Large intestine (tissue), 3 donors: Measurements from ENCODE around the gene ITGB8. TPM values are rescaled to one million over a fixed set of nuclear protein-coding genes. Genes with fewer than 3 reads are reported as not detected.

Experiments
- DNase-seq, 2 donors: peaks; one replicate each; pipeline versions ENCODE4 v3.0.0 to v3.0.0-alpha.2; 2013
- H3K27ac ChIP-seq: one replicate; pipeline ENCODE4 v1.5.1; 2013; ENCODE audit warnings: low read length
- H3K27me3 ChIP-seq: 2 replicates; pipeline ENCODE4 v1.6.1; 2013; ENCODE audit warnings: low read length; ENCODE audit not compliant: control insufficient read depth, insufficient read depth
- H3K36me3 ChIP-seq: 2 replicates; pipeline ENCODE4 v1.6.1; 2013; ENCODE audit warnings: low read length; ENCODE audit not compliant: control insufficient read depth, insufficient read depth
- H3K4me1 ChIP-seq: one replicate; pipeline ENCODE4 v1.6.1; 2013; ENCODE audit warnings: low read length; ENCODE audit not compliant: control insufficient read depth, insufficient read depth
- H3K4me3 ChIP-seq: one replicate; pipeline ENCODE4 v1.5.1; 2013; ENCODE audit warnings: low read length
- H3K9me3 ChIP-seq: one replicate; pipeline ENCODE4 v1.6.1; 2013; ENCODE audit warnings: mild to moderate bottlenecking, low read depth, low read length, moderate library complexity; ENCODE audit not compliant: control insufficient read depth
- WGBS: methylation state at CpG from one replicate; pipeline ENCODE4 v1.1.5; 2013; ENCODE audit warnings: low lambda C conversion rate; ENCODE audit not compliant: insufficient coverage; 5-methylcytosine and 5-hydroxymethylcytosine counted together
- polyA plus RNA-seq: library from polyadenylated mRNA; unstranded; fragments of 120-200 nt; gene quantifications from one replicate; pipeline ENCODE4 v1.2.1, GENCODE V29; 2013

The ITGB8 gene
- polyA plus RNA-seq, 1 donor: 26.8 TPM

DNA sequence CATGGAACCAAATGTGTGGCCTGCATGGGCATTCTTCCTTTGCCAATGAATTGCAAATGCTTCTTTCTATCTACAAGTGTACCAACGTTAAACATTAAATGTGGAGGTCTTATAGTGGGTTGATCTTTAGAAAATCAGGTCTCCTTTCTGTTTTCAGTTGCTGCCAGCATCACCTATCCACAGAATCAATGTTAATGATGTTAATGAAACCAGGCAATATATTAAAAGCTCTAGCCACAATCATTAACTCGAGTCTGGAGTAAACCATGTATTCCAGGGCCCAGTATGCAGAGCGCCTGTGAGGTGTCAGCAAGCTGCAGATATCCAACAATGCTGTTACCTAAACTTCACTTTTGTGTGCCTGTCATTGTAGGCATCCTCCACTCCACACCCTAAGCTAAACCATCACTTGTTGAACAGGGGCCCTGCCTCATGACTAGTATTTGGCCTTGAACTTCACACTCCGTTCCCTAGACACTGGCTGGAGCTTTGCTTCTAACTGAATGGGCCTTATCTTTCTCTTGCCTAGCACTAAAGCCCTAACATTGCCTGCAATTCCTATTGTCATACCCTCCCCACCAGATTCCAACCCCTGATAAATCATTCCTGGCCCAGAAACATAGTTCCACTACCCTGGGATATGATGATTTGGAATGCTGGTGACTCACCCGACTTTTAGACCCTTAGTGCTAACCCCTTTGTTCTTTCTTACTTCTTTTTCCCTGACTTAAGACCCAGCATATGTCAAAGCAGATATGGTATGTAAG is 24.3 kb upstream of the ITGB8 start:
- Histone ChIP-seq H3K36me3 (no peaks in the 10 kb centered on the region), H3K9me3 (no peaks in the 10 kb centered on the region), H3K27ac (peak overlapping the region; percentile 27), H3K4me1 (peaks cover 37% of the 10 kb centered on the region), H3K4me3 (no peak overlapping the region), H3K27me3 (no peaks in the 10 kb centered on the region)
- DNase-seq: peak; percentile 37 to 82
- WGBS: 20% methylated on average over 1 of the region's 5 CpGs

DNA sequence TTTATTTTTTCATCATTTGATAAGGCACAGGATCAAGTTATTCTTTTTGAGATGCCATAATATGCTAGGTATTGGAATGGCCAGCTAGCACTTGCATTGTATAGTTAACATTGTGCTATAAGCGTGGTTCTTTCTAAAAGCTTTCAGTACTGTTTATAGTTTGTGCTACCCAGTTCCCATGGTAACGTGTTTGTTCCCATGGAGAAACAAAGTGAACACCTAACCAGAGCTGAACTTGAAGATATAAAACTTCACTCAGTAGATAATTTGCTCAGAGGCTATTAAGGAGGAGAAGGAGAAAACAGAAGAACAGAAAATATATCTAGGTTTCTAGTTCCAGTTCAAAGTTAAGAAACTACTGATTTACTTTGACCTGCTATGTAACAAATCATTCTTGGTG is 23.6 kb upstream of the ITGB8 start:
- WGBS: 33% methylated on average over 1 of the region's 2 CpGs
- DNase-seq: peak; percentile 66 to 86

DNA sequence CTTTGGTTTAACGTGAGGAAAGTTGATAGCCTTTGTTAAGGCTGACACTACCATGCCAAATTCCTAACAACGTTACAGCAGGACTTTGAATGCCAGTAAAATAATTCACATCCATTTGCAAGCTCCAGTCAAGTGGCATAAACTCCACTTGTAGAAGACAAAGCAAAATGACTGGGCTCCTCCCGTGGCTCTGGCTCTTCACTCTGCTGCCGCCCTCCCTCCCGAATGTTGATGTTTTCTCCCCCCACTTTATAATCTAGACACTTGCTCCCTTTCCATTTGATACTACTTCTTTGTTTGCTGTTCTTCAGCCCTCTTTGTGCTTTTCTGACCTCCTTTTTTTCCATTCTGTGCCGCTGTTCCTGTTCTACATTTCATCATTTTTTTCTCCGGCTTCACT is 22.8 kb upstream of the ITGB8 start:
- DNase-seq: no peak
- H3K4me3 ChIP-seq: no peak overlapping the region
- H3K27ac ChIP-seq: peak overlapping the region; percentile 27
- H3K36me3 ChIP-seq: no peaks in the 10 kb centered on the region
- H3K27me3 ChIP-seq: no peaks in the 10 kb centered on the region
- no peaks in the 10 kb centered on the region for H3K9me3 ChIP-seq
- H3K4me1 ChIP-seq: peaks cover 37% of the 10 kb centered on the region
- 100% methylated on average over 2 of the region's 7 CpGs for WGBS

More for the DNA sequence above, 23.6 kb upstream of the ITGB8 start:
- H3K27me3 ChIP-seq: no peaks in the 10 kb centered on the region
- H3K27ac ChIP-seq: peak overlapping the region; percentile 27
- H3K4me3 ChIP-seq: no peak overlapping the region
- peaks cover 37% of the 10 kb centered on the region for H3K4me1 ChIP-seq
- H3K36me3 ChIP-seq: no peaks in the 10 kb centered on the region
- H3K9me3 ChIP-seq: no peaks in the 10 kb centered on the region

DNA sequence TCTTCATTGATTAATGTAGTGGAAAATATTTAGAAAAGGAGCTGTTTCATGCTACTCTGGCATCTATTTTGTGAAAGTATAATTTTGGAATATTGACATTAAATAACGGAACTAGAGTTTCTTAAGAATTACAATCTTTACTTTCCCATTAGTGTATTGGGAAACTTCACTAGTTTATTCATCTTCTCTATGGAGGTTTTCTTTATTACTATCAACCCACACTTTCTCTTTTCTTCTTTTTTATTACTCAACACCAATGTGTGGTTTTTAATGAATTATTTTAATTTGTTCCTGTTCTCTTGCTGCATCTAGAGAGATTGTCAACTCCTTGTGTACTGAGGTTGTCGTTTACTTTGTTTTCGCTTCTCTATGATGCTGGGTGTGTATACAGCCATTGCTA is 20.4 kb upstream of the ITGB8 start:
- Histone ChIP-seq H3K9me3 (no peaks in the 10 kb centered on the region), H3K4me1 (peaks cover 24% of the 10 kb centered on the region), H3K27me3 (no peaks in the 10 kb centered on the region), H3K27ac (no peak overlapping the region), H3K4me3 (no peak overlapping the region), H3K36me3 (no peaks in the 10 kb centered on the region)
- 100% methylated on average over 3 of the region's 3 CpGs for WGBS
- no peak for DNase-seq

DNA sequence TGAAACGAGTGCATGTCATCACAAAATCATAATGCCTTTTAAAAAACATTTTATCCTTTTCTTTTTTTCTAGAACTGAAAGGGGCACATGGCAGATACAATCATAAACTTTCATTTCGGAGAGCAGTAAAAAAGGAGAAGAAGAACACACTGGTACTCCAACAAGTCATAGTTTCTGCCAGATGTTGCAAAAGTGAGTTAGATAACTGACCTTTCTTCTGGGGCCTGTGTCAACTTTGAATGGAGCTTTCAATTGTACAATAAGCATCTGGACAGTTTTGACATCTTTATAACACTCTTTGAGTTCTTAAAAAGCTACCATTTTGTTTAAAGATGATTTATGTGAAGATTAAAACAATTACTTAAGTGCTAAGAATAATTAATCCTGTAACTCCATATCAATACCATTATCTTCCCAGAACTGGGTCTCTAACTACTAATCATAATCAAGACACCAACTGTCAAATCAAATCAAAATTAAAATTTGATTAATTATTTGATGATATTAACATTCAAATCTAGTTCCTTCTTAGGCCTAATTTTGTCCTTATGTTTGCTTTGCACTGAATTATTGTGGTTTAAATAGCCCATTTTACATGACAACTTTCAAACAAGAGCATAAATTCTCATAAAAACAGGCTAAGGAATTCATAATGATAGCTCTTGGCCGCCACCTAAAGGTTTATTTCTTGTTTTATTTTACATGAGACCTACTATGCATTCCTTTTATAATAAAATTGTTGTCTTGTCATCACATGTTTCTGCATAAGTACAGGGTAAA is 19.5 kb upstream of the ITGB8 start:
- Histone ChIP-seq H3K9me3 (no peaks in the 10 kb centered on the region), H3K36me3 (no peaks in the 10 kb centered on the region), H3K4me3 (no peak overlapping the region), H3K27ac (no peak overlapping the region), H3K4me1 (peaks cover 18% of the 10 kb centered on the region), H3K27me3 (no peaks in the 10 kb centered on the region)
- DNase-seq: peak in 1 of 2 donors; percentile 55
- 73% methylated on average over 2 of the region's 3 CpGs for WGBS

DNA sequence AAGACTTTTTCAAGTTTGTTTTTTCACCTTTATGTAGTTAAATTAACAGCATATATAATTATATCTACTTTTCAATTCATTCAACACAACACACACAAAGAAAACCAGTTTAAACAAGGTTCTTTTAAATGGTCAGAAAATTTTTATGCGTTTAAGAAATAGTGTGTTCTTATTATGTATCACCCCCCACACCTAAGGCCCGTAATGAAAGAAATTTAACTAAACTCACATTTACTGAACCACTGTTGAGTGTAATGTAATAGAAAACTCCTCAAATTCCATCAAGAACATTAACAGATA is 19.0 kb upstream of the ITGB8 start:
- Histone ChIP-seq H3K4me1 (peaks cover 13% of the 10 kb centered on the region), H3K27me3 (no peaks in the 10 kb centered on the region), H3K4me3 (no peak overlapping the region), H3K27ac (no peak overlapping the region), H3K9me3 (no peaks in the 10 kb centered on the region), H3K36me3 (no peaks in the 10 kb centered on the region)
- WGBS: 100% methylated on average over 1 of the region's 2 CpGs
- DNase-seq: no peak

DNA sequence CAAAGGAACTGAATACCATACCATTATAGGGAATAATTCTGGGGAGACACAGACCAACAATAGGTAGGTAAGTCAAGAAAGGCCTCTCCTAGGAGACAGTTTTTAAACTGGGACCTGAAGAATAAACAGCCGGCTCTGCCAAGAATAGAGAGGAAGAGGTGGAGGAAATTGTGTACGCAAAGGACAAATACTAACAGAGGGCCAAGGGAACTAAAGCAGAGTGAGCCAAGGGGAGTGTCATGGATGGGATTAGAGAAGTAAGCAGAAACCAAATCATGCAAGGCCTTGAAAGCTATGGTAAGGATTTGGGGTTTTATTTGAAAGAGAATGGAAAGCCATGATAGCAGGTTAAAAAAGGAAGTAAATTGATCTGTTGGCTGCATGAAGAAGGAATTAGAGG is 18.1 kb upstream of the ITGB8 start:
- Histone ChIP-seq H3K27me3 (no peaks in the 10 kb centered on the region), H3K4me1 (peaks cover 8% of the 10 kb centered on the region), H3K9me3 (no peaks in the 10 kb centered on the region), H3K4me3 (no peak overlapping the region), H3K36me3 (no peaks in the 10 kb centered on the region), H3K27ac (no peak overlapping the region)
- no peak for DNase-seq
- WGBS: 81% methylated on average over 2 of the region's 2 CpGs

DNA sequence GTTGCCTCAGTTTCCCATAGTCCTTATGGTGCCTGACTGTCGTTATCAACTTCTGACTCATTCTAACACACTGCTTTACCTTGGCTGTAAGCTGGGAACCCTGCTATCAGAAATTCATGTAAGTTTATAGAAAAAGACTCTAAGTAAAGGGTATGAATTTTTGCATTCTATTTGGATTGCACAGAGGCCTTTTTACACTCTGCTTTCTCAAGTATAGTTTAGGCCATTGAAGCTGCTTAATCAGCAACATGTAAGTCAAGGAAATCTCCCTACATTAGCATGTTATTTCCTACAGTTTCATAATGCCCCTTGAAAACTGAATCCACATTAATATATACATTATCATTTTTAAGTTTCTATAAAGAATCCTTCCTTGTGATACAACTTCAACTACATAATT is 17.1 kb upstream of the ITGB8 start:
- Histone ChIP-seq H3K9me3 (no peaks in the 10 kb centered on the region), H3K27ac (no peak overlapping the region), H3K4me1 (no peaks in the 10 kb centered on the region), H3K36me3 (no peaks in the 10 kb centered on the region), H3K27me3 (no peaks in the 10 kb centered on the region), H3K4me3 (no peak overlapping the region)
- no CpG with 5 or more reads among the region's 1 CpG for WGBS
- no peak for DNase-seq

DNA sequence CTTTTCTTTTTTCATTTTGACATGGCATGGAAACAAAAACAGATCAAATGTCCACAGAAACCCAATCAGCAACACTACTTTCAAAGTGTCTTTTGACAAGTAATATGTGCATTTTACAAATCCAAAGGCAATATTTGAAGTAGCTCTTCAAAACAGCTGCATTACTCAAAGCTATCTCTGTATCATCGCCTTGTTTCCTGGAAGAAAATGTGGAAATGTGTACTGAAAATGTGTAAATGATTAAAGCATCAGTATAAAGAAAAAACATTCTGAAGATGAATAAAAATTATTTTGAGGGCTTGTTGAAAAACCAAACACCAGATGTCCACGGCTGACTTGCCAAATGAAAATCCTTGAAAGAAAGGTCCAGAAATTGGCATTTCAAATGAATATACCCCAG is 16.5 kb upstream of the ITGB8 start:
- Histone ChIP-seq H3K4me3 (no peak overlapping the region), H3K27ac (no peak overlapping the region), H3K36me3 (no peaks in the 10 kb centered on the region), H3K9me3 (no peaks in the 10 kb centered on the region), H3K4me1 (no peaks in the 10 kb centered on the region), H3K27me3 (no peaks in the 10 kb centered on the region)
- 86% methylated on average over 1 of the region's 2 CpGs for WGBS
- DNase-seq: no peak

DNA sequence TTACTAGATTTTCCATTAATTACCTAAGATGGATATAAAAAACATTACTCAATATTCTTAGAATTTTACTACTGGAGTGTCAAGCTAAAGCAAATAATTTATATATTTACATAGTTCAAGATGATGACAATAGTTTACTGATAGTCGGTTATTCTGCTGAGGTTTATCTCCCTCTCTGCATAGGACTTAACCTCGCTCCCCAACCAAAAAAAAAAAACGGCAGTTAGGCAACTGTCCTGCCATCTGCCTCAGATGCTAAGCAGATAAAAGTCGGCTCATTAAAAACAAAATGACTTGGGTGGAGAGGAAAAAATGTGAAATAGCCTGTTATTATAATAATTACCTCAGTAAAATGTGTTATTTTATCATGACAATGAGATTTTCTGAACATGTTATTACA is 14.0 kb upstream of the ITGB8 start:
- Histone ChIP-seq H3K9me3 (no peaks in the 10 kb centered on the region), H3K27ac (no peak overlapping the region), H3K4me1 (no peaks in the 10 kb centered on the region), H3K36me3 (no peaks in the 10 kb centered on the region), H3K27me3 (no peaks in the 10 kb centered on the region), H3K4me3 (no peak overlapping the region)
- 20% methylated on average over 1 of the region's 4 CpGs for WGBS
- DNase-seq: no peak

DNA sequence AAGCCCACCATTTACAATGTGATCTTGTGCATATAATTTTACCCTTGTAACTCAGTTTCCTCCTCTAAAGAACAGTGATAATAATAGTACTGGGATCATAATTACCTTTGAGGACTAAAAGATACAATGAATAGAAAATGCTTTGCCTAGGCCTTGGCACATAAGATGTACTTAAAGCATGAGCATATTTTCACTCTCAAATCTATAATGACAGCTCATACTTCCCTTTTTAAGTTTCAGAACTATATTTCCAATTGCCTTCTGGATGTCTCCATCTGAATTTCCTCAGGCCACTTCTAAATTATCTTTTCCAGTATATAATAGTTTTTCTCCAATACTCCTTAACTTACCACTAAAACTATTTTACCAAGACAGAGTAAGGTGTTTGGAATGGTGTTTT is 13.3 kb upstream of the ITGB8 start:
- Histone ChIP-seq H3K27me3 (no peaks in the 10 kb centered on the region), H3K36me3 (no peaks in the 10 kb centered on the region), H3K9me3 (no peaks in the 10 kb centered on the region), H3K4me3 (no peak overlapping the region), H3K27ac (no peak overlapping the region), H3K4me1 (no peaks in the 10 kb centered on the region)
- no peak for DNase-seq
